NOMO-1 treated with dmso at 0.1 percent for 144 hours (cell line): ENCODE data around the gene WDR70.
"Not testable (repeated sequence)": the region's sequence is repeated elsewhere in the genome, so short reads cannot be mapped to it uniquely, and the experiment has no call there.

Source experiments
- DNase-seq: peaks from one replicate; lab custom pipeline; 2025; ENCODE audit not compliant: unreplicated experiment; lab: John Stamatoyannopoulos, UW

WDR70 gene

GRCh38 chr5:37628876-37629275, 249.8 kb downstream of the WDR70 start:
- DNase-seq, result no peak

- DNase-seq, result no peak
Measured at GRCh38 chr5:37631939-37632338, 252.8 kb downstream of the WDR70 start.

DNA sequence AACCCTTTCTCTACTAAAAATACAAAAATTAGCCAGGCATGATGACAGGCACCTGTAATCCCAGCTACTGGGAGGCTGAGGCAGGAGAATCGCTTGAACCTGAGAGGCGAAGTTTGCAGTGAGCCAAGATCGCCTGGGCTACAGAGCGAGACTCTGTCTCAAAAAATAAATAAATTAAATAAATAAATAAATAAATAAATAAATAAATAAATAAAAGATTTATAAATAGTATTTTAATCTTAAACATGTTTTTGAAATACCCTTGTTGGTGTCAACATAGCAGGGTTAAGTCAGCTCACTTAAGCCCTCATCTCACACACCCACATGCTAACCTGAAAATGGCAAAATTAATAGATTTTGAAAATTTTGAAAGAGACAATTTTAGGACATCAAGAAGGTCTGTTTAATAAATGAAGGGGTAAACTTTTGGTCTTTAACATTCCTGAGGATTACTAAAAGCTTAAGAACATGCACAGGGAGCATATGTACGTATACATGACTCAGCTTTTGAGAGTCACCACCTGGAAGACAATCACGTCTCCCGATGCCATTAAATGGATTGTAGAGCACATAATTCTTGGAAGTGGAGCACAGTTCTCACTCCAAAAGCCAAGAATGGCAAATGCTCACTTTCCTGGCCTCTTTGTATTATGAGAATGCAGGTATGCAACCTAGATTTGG, 258.2 kb downstream of the WDR70 start:
- no peak for DNase-seq

- no peak for DNase-seq
Measured at GRCh38 chr5:37638897-37639296, 259.8 kb downstream of the WDR70 start.

DNA sequence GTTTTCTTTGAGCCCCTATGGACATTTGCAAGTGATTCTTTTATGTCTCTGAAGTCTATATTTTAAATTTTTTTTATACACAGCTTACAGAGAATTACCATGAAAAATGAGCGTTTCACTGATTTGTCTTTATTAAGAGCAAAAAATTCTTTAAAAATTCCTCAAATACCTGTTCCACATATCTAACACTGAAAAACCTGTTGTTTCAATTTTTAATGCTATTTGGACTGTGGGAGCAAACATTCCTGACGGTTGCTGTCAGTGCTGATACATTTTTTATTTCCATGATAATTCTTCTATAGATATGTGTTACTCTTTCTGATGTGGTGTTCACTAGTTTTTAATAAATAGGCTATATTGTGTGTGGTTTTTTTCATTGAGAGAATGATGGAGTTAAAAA, 261.0 kb downstream of the WDR70 start:
- DNase-seq, result no peak

DNA sequence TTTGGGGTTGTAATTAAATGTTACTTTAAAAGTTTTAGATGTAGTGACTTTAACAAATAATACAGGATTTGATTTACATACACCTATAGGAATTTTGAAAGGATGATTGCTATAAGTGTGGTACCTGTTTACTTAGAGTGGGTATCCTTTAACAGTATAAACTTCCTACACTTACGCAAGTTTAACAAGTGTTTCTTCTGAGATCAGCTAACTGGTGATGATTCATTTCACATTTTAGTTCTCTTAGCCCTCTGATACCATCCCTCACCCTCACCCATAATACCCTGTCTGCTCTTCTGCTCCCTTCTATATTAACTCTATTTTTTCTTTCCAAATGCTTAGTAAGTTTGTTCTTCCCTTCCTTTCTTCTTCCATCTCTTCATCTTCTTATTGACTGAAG, 262.8 kb downstream of the WDR70 start:
- DNase-seq, result no peak

GRCh38 chr5:37645707-37646106, 266.6 kb downstream of the WDR70 start:
- no peak for DNase-seq

- DNase-seq, result not testable (repeated sequence)
Measured at GRCh38 chr5:37654566-37654965, 275.4 kb downstream of the WDR70 start.

DNA sequence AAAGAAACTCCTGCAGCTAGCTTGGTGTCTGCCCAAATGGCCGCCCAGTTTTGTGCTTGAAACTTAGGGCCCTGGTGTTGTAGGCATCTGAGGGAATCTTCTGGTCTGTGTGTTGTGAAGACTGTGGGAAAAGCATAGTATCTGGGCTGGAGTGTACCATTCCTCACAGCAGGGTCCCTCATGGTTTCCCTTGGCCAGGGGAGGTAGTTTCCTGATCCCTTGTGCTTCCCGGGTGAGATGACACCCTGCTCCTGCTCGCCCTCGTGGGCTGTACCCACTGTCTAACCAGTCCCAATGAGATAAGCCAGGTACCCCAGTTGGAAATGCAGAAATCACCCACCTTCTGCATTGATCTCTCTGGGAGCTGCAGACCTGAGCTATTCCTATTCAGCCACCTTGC, 277.9 kb downstream of the WDR70 start:
- no peak for DNase-seq

DNA sequence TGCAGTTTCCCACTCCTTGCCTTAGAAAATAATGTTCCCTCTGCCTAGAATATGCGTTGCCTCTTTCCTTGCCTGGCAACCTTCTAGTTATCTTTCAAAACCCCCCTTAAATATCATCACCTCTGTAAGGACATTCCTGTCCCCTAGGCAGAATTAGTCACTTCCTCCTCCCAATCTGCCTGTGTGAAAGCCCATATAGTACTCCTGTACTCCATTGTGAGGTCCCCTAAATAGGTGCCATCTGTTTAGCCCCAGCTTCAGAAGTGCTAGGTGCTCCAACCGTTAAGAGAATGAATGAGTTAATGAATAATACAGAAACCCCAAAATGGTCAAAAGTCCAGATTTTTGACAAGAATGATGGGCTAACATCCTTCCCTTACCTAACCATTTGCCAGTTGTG, 279.3 kb downstream of the WDR70 start:
- DNase-seq, result no peak

DNA sequence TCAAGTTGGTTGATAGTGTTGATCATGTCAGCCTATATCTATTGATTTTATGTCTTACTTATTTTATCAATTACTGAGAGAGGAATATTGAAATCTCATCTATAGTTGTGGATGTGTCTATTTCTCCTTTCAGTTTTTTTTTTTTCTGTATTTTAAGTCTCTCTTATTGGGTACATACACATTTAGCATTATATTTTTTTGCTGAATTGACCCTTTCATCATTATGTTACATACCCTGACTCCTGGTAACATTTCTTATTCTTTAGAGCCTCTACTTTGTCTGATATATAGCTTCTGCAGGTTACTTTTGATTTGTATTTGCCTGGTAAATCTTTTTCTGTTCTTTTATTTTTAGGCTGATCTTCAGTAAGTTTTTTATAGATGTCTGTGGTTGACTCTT, 281.2 kb downstream of the WDR70 start:
- DNase-seq, result no peak

DNA sequence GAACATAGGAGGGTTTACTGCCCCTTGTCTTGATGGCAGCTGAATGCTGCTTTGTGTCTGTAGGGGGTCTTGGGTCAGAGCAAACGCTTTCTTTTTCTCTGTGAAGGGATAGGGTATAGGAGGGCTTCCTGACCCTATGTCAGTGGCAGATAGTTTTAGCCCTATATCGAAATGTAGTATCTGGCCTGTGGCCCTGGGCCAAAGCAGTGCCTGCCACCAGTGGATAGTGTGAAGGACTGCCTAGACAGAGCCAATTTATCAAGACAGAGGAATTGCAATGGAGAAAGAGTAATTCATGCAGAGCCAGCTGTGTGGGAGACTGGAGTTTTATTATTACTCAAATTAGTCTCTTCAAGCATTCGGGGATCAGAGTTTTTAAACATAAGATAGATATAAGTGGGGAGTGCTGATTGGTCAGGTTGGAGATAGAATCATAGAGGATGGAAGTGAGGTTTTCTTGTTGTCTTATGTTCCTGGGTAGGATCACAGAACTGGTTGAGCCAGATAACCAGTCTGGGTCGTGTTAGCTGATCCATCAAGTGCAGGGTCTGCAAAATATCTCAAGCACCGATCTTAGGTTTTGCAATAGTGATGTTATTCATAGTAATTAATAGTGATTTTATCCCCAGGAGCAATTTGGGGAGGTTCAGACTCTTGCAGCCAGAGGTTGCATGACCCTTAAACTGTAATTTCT, 282.3 kb downstream of the WDR70 start:
- DNase-seq, result no peak

GRCh38 chr5:37661951-37662350, 282.8 kb downstream of the WDR70 start:
- no peak for DNase-seq

DNA sequence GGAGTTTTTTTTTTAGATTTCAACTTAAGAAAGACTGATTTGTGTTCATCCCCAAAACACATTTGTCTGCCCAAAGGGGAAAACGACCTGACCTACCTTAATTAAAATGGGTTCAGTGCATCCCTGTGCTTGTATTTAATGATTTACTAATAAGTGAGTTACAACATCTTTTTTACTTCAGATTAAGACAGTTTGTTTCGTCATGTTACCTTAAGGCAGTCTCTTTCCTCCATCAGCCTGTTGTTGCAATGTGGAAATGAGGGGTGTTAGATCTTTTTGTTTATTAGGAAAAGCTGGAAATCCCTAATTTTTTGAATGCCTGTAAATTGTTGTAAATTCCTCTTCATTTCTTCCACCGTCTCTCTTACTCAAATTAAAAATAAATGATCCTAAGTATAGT, 283.2 kb downstream of the WDR70 start:
- DNase-seq, result no peak

GRCh38 chr5:37662789-37663485, 283.8 kb downstream of the WDR70 start:
- no peak for DNase-seq

DNA sequence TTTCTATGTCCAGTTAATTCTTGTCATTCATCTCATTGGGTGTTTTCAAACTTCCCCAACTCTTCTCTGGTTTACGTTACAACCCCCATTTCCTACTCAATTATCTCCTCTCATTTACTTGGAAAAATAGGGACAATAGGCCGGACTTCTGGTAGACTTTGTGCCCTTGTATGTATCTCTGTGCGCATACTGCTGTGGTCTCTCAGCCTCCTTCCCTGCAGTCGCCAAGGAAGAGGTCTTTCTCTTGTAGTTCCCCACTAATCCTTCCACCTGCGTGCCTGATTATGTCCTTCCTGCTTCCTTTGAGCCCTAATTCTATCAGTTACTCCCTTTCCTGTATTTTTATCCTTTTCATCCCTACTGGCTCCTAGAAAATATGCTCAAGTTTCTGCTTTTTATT, 284.4 kb downstream of the WDR70 start:
- no peak for DNase-seq

GRCh38 chr5:37664551-37664950, 285.4 kb downstream of the WDR70 start:
- DNase-seq, result no peak

GRCh38 chr5:37665272-37665671, 286.2 kb downstream of the WDR70 start:
- no peak for DNase-seq

DNA sequence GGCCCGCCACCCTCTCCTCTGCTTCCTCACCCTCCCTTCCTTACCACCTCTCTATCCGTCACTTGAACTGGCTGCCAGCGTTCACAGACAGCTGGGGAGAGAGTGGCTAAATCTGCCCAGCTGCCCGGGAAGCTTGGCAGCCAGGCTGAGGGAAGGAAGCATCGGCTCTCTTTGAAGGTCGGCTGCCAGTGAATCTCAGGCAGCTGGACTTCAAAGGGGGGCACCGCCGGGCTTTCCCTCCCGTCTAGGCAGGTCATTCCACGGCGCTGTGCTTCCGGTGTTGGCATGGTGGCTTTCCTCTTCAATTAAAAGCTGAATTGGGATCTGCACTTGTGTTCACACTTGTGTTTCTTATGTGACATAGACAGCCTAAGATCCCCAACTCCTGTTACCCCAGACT, 286.8 kb downstream of the WDR70 start:
- DNase-seq, result no peak

GRCh38 chr5:37667430-37667829, 288.3 kb downstream of the WDR70 start:
- no peak for DNase-seq

DNA sequence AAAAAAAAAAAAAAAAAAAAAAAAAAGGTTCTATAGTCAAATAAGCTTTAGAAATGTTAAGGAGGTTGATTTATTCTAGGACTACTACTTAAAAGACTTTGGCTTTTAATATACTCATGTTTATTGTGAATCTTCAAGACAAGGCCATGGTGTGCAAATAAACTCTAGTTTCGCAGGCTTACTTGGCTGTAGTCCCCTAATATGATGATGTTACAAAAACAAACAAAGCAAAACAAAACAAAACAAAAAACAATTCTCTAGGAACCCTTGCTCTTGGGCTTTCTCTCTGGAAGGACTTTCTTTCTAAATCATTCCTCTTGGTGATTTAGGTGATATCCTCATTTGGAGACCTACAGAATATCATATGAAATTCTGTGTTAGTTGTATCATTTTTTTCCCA, 288.7 kb downstream of the WDR70 start:
- DNase-seq, result no peak

- DNase-seq, result no peak
Measured at GRCh38 chr5:37668524-37669047, 289.5 kb downstream of the WDR70 start.
